HG03095 (cell line): ENCODE results near the gene AMOTL1.

Experiments used
- ATAC-seq: cut with Tn5 transposase; IDR thresholded peaks from one replicate; pipeline ENCODE4 v1.9.1; 2021; ENCODE audit warnings: moderate library complexity; ENCODE audit not compliant: unreplicated experiment

Gene AMOTL1

GRCh38 chr11:94870422-94870821 lies 102.3 kb downstream of the AMOTL1 start:
- no peak for ATAC-seq

DNA sequence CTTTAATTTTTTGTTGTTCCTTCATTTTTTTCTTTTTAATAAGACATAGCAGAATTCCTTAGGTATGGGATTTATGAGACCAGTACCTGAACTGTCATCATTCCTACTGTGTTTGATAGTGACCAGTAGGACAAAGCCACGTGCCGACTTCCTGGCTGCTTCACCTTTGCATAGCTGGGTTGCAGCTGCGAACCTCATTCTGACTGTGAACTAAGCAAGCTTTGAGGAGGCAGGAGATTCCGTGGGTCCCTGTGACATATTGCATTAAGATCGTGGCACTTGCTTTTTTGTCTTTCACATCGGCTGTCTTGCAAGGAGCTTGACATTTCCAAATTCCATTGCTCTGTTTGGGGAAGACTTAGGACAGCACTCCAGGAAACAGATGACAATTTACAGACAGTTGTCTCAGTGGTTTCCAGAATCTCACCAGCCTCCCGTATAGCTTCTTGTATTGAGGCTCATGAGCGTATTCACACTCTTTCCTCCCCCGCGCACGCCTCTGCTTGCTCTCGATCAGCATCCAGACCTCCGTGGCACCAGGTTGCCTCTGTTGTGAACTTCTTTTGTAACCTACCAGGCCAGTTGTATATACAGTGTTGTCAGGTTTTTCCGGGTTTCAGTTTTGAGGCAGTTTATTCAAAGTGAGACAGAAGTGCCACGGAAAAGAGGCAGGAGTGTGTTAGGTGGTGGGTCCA lies 103.5 kb downstream of the AMOTL1 start:
- no peak for ATAC-seq

GRCh38 chr11:94873916-94874540 lies 105.9 kb downstream of the AMOTL1 start:
- ATAC-seq: no peak

DNA sequence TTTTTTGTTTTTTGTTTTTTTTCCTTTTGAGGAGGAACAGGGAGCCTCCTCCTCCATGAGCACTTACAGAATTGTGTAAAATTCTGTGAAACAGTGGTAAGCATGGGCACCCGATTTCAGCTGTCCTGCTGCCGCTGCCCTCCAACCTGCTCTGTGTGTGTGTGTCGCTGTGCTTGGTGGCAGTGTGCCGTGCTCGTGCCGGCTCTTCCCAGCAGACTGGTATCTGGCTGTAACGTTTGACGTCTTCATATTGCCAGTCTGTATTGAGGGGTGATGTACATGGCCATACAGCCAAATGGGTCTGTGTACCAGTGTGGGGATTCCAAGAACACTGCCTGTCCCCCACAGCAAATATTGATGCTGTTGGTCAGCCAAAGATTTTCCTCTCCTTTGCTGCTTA lies 108.1 kb downstream of the AMOTL1 start:
- peak; percentile 2 for ATAC-seq

DNA sequence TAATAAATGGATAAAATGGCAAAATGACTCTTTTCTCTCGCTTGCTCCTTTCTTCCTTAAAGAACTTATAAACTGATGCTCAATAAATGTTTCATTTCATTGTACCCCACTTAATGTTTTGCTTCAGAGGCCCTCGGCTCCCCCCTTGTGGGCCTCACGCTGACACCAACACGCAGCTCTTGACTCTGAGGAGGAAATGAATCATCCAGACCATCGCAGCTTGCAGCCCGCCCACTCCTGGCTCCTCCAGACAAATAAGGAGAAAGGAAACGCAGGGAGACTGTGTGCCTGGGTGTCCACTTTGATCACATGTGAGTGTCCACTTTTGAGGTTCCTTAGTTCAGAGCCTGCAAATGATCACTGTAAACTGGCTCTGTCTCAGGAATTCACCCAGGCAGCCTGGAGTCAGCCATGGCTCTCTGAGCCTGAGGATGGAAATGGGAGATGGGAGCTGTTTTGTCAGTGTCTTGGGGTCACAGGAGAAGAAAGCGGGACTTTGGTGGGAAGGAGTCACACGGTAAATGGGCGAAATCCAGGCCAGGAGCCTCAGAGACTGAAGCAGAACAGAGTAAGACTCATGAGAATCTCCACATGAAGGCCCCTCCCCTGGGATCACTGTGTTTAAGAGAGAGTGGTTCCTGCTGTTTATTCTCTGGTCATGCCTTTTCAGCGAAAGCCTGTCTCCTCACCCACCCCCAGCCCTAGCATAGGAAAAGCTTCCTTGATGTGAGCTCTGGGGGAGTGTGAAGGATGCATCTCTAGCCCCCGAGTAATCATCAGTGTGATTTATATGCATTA lies 108.7 kb downstream of the AMOTL1 start:
- ATAC-seq: peak; percentile 98

DNA sequence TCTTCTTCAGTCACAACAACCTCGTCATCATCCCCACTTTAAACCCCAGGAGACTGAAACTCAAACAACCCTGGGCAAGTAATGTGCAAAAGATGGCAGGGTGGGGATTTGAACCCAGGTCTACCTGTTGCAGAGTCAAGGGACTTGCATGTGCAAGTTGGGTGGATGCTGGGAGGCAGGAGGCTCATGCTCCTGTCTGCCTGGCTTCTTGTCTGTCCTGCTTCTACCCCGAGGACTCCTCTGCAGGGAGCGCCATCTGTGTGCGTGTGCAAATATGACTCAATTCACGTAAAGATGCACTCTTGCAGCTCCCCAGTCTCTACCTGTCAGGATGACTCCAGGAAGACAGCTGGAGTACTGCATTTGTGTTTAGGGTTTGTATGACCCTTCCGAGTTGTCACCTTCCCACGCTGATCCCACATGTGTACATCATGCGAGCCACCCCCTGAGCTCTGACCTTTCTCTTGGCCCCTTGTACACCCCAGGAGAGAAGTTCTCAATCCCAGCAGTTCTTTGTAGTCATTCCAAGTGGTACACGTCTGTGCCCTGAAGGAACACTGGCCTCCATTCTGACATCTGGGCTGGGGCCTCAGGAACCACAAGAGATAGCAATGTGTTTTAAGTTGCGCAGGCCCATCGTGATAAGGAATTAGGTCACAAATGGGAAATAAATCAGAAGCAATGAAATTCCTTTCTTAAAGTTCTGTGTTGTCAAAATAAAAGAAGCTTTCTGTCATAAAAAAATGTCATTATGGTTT lies 109.5 kb downstream of the AMOTL1 start:
- ATAC-seq: no peak

DNA sequence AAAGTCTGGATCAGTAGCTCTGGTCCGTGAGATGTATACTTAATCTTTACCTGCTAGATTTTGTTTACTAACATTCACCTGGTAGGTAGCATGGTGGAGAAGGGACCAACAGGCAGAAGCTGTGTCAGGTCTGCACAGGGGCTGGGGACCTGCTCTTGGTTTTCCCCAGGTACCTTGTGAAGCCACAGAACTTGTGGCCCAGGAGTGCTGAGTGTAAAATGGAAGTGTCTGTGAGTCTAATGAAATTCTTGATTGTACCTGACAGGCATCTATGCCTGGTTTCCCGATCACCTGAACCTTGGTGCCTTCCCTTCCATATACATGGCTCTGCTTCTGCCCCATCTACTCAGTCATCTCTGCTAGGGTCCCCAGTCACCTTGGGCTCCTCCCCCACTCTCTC lies 110.8 kb downstream of the AMOTL1 start:
- no peak for ATAC-seq

DNA sequence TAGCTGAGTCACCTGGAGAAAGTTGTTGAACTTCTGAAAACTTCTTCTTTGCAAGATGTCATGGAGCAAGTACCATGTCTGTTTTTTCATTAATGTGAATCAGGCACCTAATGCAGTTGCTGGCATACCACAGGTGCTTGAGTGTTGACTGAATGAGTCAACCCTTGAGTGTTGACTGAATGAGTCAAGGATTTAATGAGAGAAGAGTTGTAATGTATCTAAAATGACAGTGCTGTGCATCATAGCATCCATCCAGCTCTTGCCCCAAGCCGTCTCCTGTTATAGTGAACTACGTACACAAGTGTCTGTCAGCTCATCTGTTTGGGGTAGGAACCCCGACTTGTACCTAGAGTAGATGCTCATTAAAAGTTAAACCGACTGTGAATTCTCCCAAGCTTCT lies 112.1 kb downstream of the AMOTL1 start:
- no peak for ATAC-seq

DNA sequence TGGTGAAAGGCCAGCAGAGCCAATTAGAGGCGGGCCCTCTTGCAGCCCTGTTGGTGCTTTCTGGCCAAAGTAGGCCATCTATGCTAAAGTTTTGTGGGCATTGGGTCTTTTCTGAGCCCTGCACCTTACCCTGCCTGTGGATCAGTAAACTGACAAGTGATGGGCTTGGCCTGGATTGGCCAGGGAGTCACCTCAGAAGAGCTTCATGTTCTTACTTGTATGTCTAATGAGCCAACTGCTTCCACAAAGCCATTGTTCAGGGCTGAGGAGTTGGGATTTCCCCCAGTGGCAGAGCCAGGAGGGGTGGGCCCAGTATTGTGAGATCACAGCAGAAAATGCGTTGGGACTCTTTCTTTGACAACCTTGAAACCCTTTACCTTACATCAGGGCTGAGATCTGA lies 114.8 kb downstream of the AMOTL1 start:
- no peak for ATAC-seq

- no peak for ATAC-seq
Measured at GRCh38 chr11:94883878-94884277, 115.7 kb downstream of the AMOTL1 start.

DNA sequence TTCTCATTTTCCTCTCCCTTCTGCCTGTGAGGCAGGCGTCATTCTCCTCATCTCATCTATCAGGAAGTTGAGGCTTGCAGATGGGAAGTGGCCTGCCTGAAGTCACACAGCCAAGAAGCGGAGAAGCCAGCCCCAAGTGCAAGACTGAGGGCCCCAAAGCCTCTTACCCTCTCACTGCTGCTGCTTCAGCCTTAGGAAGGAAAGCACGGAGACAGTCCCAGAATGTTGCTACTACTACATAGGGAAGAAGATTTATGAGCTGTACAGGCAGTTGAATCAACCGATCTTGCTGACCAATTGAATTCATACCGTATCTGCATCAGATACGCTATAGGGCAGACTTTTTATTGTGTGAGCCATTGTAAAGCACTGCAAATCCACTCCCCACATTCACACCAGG lies 116.2 kb downstream of the AMOTL1 start:
- no peak for ATAC-seq

GRCh38 chr11:94885133-94885532 lies 117.0 kb downstream of the AMOTL1 start:
- peak; percentile 50 for ATAC-seq

DNA sequence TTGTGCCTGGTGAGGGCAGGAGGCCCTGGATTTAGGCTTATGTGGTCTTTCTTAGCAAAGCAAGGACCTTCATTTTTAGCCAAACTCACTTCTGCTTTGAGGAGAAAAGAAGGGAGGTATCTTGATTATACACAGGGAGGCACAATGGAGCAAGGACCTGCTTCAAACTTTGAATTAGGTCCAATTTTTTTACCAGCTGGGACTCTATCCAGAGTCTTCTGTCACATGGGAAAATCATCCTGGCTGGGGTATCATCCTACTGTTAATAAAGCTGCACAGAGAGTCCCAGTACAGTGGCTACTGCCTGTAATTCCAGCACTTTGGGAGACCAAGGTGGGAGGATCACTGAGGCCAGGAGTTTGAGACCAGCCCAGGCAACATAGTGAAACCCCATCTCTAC lies 117.4 kb downstream of the AMOTL1 start:
- no peak for ATAC-seq

DNA sequence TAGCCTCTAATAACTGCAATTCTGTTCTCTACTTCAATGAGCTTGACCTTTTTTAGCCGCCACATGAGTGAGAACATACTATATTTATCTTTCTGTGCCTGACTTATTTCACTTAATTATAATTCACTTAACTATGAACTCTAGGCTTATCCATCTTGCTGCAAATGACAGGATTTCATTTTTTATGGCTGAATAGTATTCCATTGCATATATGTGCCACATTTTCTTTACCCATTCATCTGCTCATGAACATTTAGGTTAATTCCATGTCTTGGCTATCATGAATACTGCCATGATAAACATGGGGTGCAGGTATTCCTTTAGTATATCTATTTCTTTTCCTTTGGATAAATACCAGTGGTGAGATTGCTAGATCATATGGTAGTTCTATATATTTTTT lies 120.0 kb downstream of the AMOTL1 start:
- no peak for ATAC-seq

DNA sequence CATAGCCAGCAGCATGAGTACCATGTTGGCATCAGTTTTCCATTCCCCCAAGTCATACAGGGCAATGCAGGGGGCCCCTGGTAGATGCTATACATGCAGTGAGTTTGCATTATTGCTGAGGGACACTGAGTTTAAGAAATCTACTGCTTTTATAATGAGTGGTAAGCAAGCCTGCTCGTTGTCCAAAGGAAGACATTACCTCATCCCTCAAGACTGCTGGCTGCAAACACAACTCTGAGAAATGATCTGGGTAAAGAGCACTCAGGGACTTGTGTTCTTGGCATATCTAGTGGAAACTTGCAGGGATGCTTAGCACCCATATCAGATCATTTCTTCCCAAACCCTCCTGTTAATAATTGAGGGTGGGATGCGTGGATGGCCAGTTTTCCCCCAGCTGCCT lies 127.3 kb downstream of the AMOTL1 start:
- ATAC-seq: no peak

DNA sequence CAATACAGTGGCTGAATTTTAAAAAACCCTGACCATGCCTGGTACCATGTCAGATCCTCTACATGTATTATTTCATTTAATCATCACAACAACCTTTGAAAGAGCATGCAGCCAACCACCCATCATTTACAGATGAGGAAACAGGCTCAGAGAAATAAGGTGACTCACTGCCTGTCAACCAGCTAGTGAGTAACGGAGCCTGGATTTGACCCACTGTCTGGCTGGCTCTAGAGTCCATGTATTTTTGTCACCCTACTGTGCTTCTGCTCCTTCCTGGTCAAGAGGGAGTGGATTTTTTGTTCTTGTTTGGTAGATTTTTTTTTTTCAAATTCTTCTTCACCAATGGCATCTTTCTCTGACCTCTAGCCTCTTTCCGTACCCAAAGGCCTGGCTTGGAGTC lies 127.8 kb downstream of the AMOTL1 start:
- no peak for ATAC-seq

DNA sequence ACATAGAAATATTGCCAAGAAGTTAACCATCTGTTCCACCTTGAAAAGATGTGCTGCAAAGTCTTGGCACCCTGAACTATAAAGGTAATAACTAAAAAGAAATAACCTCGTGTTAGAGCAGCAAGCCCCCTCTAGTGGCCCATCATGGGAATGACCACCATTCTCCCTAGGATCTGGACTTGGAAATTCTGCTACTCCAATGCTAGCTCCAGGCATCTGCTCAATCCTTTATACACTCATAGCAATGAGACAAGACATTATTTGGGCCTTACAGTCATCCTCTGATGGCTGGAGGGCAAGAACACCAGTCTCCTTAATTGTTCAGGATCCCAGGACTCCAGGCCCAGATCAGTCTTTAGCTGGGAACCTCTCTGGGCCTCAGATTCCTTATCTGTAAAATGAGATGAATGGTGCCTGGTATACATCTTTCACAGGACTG lies 129.2 kb downstream of the AMOTL1 start:
- ATAC-seq: no peak

- ATAC-seq: no peak
Measured at GRCh38 chr11:94907226-94907625, 139.1 kb downstream of the AMOTL1 start.

- no peak for ATAC-seq
Measured at GRCh38 chr11:94909371-94909820, 141.2 kb downstream of the AMOTL1 start.

DNA sequence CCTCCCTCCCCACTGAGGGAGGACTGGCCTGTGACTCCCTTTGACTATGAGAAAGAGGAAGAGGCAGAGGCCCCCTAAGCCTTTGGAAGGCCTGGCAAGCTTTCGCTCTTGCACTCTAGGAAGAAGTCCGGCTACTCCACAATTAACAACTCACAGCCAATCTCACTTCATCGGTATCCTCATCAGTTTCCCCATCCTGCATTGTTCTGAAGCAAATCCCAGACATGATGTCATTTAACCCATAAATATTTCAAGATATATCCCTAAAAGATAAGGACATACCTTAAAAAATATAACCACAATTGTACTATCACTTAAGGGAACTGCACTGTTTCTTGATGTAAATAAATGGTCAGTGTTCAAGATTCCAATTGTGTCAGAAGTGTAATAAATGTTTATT lies 142.1 kb downstream of the AMOTL1 start:
- no peak for ATAC-seq

DNA sequence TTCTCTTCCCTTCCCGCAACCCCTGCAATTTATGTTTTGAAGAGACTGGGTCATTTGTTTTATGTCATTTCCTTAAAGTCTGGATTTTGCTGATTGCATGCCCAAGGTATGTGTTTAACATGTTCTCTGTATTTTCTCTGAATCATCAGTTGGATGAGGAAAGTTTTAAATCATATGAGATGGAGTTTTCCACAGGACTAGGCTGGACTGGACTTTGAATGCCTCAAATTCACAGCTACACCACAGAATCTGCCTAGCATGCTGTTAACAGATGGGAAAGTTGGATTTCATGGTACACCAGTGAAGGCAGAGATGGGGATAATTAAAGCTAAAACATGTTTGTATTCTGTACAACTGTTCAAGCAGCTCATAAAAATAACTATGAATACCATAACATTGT lies 142.6 kb downstream of the AMOTL1 start:
- no peak for ATAC-seq
